ENCODE results near the gene ZAP70. TPM values are rescaled to one million over a fixed set of nuclear protein-coding genes. Genes with fewer than 3 reads are reported as not detected.

The ZAP70 gene
- total RNA-seq, 5 donors from 2014 or later (not counting 1 experiment from before 2014, with no cell fraction given), result 449 to 534 (median 468) TPM

GRCh38 chr2:97718051-97718882, 4.9 kb downstream of the ZAP70 start:
- Mint-ChIP-seq H3K4me1 (peaks cover 81 to 92% (median 90%) of the 10 kb centered on the region in 3 donors), H3K27me3 (no peaks in the 10 kb centered on the region), H3K4me3 (peak overlapping the region; percentile 85 to 98 (median 93)), H3K27ac (peak overlapping the region; percentile 100), H3K36me3 (peaks cover 50% of the 10 kb centered on the region), H3K9me3 (no peaks in the 10 kb centered on the region)
- 10% methylated on average over 15 of the region's 21 CpGs for WGBS (ENCODE audit: insufficient coverage)
- DNase-seq, result peak; percentile 58 to 85 (median 72)
- Histone ChIP-seq H3K4me1 (ENCODE audit: control insufficient read depth in 1 of 2, extremely low read depth in 1 of 2, insufficient read depth in 2 of 2, low read length in 2 of 2) (peaks cover 55 to 93% of the 10 kb centered on the region in 2 experiments), H3K4me3 (ENCODE audit: control insufficient read depth in 1 of 2, extremely low read depth in 1 of 2, low read length in 1 of 2) (peak overlapping the region; percentile 65 to 91), H3K9me3 (no peaks in the 10 kb centered on the region), H3K27ac (ENCODE audit: low read length) (peak overlapping the region; percentile 89), H3K36me3 (ENCODE audit: control insufficient read depth in 2 of 2, extremely low read depth in 1 of 2, insufficient read depth in 1 of 2, low read length in 1 of 2) (peaks cover 5 to 48% of the 10 kb centered on the region in 2 donors), H3K27me3 (replicated peaks in 1 of 2; ENCODE audit: control insufficient read depth in 2 of 2, extremely low read depth in 1 of 2, insufficient read depth in 2 of 2, low read length in 1 of 2) (no peaks in the 10 kb centered on the region)
- peak; percentile 87 to 91 (median 90) for ATAC-seq (replicated peaks in 1 of 4)
- ChIA-PET CTCF (interaction anchor here (0.8 to 1.4 kb wide), 9 partner anchors 8 to 128 kb away, joined by 3 to 7 read pairs (median 4); no protein-coding TSS in a partner anchor), POLR2A (interaction anchor here (0.6 to 0.8 kb wide), 3 partner anchors 13 to 886 kb away, joined by 3 to 9 read pairs (median 3); no protein-coding TSS in a partner anchor)

GRCh38 chr2:97718942-97719341, 5.6 kb downstream of the ZAP70 start:
- ATAC-seq (replicated peaks in 1 of 4) (peak; percentile 20 to 51 (median 22)), DNase-seq (peak in 1 of 35 experiments; percentile 33)
- Histone ChIP-seq H3K4me1 (ENCODE audit: control insufficient read depth in 1 of 2, extremely low read depth in 1 of 2, insufficient read depth in 2 of 2, low read length in 2 of 2) (peaks cover 55 to 93% of the 10 kb centered on the region in 2 experiments), H3K27ac (ENCODE audit: low read length) (peak overlapping the region; percentile 89), H3K4me3 (ENCODE audit: control insufficient read depth in 1 of 2, extremely low read depth in 1 of 2, low read length in 1 of 2) (peak overlapping the region; percentile 65 to 91), H3K9me3 (no peaks in the 10 kb centered on the region), H3K27me3 (replicated peaks in 1 of 2; ENCODE audit: control insufficient read depth in 2 of 2, extremely low read depth in 1 of 2, insufficient read depth in 2 of 2, low read length in 1 of 2) (no peaks in the 10 kb centered on the region), H3K36me3 (ENCODE audit: control insufficient read depth in 2 of 2, extremely low read depth in 1 of 2, insufficient read depth in 1 of 2, low read length in 1 of 2) (peaks cover 7 to 54% of the 10 kb centered on the region in 2 donors)
- H3K4me1 Mint-ChIP-seq, result peaks cover 83 to 91% (median 90%) of the 10 kb centered on the region in 3 donors
- peak overlapping the region; percentile 85 to 98 (median 93) for H3K4me3 Mint-ChIP-seq
- H3K9me3 Mint-ChIP-seq, result no peaks in the 10 kb centered on the region
- H3K27ac Mint-ChIP-seq, result peak overlapping the region; percentile 100
- ChIA-PET CTCF (interaction anchor here in 1 of 2 donors (1.0 to 1.4 kb wide), 6 partner anchors 9 to 128 kb away, joined by 3 to 7 read pairs (median 4); no protein-coding TSS in a partner anchor), POLR2A (interaction anchor here in 1 of 2 donors (0.6 kb wide), 1 partner anchor 885 kb away, joined by 3 read pairs; no protein-coding TSS in a partner anchor)
- 0% methylated on average over 3 of the region's 3 CpGs for WGBS (ENCODE audit: insufficient coverage)
- H3K36me3 Mint-ChIP-seq, result peaks cover 48% of the 10 kb centered on the region
- H3K27me3 Mint-ChIP-seq, result no peaks in the 10 kb centered on the region

DNA sequence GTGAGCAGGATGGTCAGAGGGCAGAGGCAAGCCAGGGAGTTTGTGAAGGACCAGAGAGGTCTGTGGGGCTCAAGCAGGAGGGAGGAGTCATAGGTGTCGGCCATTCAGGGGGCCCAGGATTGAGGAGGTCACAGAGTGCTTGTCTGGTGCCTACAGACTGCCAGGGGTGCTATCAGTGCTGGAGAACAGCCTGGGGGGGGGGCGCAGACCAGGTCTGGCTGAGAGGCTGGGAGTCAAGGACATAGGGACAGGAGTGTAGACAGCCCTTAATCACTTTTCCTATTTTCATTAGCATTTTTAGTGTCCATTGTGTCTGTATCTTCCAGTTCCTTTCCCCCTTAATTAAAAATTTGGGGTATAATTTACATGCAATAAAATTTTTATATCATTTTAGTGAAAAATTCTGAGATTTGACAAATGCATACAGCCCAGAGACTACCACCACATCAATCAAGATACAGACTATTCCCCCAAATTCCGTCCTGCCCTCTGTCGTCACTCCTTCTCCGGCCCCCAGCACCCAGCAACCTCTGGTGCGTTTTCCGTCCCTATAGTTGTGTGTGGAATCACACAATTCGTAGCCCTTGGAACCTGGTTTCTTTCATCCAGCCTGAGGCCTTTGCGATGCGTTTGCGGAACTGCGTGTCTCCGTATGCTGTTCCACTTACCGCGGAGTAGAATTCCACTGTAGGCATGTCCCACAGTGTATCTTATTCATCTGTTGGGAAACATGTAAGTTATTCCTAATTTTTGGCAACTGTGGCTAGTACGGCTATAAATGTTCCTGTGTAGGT, 6.2 kb downstream of the ZAP70 start:
- no peak for ATAC-seq (replicated peaks in 1 of 4)
- Histone ChIP-seq H3K27ac (ENCODE audit: low read length) (peak overlapping the region; percentile 89), H3K4me1 (ENCODE audit: control insufficient read depth in 1 of 2, extremely low read depth in 1 of 2, insufficient read depth in 2 of 2, low read length in 2 of 2) (peaks cover 53 to 98% of the 10 kb centered on the region in 2 experiments), H3K36me3 (ENCODE audit: control insufficient read depth in 2 of 2, extremely low read depth in 1 of 2, insufficient read depth in 1 of 2, low read length in 1 of 2) (peaks cover 7 to 60% of the 10 kb centered on the region in 2 donors), H3K27me3 (replicated peaks in 1 of 2; ENCODE audit: control insufficient read depth in 2 of 2, extremely low read depth in 1 of 2, insufficient read depth in 2 of 2, low read length in 1 of 2) (no peaks in the 10 kb centered on the region), H3K4me3 (ENCODE audit: control insufficient read depth in 1 of 2, extremely low read depth in 1 of 2, low read length in 1 of 2) (peak overlapping the region; percentile 65 to 91), H3K9me3 (no peaks in the 10 kb centered on the region)
- ChIA-PET POLR2A (no interaction called here), CTCF (interaction anchor here in 1 of 2 donors (1.3 kb wide), 1 partner anchor 11 kb away, joined by 3 read pairs; no protein-coding TSS in a partner anchor)
- peaks cover 84 to 89% (median 89%) of the 10 kb centered on the region in 3 donors for H3K4me1 Mint-ChIP-seq
- peaks cover 44% of the 10 kb centered on the region for H3K36me3 Mint-ChIP-seq
- 84% methylated on average over 8 of the region's 16 CpGs for WGBS (ENCODE audit: insufficient coverage)
- H3K27ac Mint-ChIP-seq, result peak overlapping the region; percentile 100
- H3K9me3 Mint-ChIP-seq, result no peaks in the 10 kb centered on the region
- H3K4me3 Mint-ChIP-seq, result peak overlapping the region; percentile 85 to 98 (median 93)
- H3K27me3 Mint-ChIP-seq, result no peaks in the 10 kb centered on the region
- no peak for DNase-seq

DNA sequence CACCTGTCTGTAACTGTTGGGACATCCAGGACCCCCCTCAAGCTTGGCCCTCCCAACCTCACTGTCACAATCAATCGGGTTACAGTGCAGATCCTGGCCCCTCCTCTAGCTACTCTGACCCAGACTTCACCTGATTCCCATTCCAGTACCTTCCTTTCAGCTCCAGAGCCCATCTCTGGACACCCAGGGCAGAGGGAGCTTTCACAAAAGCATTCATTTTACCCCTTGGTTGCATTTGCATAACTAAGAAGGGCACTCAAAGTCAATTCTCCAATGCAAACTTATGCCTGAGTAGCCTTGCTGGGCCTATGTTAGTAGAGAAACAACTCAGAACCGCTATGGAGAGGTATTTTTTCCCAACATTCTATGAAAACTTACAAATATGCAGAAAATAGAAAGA, 7.4 kb downstream of the ZAP70 start:
- no peaks in the 10 kb centered on the region for H3K27me3 ChIP-seq (replicated peaks in 1 of 2; ENCODE audit: control insufficient read depth in 2 of 2, extremely low read depth in 1 of 2, insufficient read depth in 2 of 2, low read length in 1 of 2)
- Mint-ChIP-seq H3K36me3 (peaks cover 44% of the 10 kb centered on the region), H3K4me3 (peak overlapping the region; percentile 13 to 93 (median 25)), H3K27me3 (no peaks in the 10 kb centered on the region), H3K9me3 (no peaks in the 10 kb centered on the region), H3K27ac (peak overlapping the region; percentile 84 to 100), H3K4me1 (peaks cover 83 to 89% (median 88%) of the 10 kb centered on the region in 3 donors)
- H3K4me1 ChIP-seq (ENCODE audit: control insufficient read depth in 1 of 2, extremely low read depth in 1 of 2, insufficient read depth in 2 of 2, low read length in 2 of 2), result peaks cover 42 to 98% of the 10 kb centered on the region in 2 experiments
- no peak for DNase-seq
- WGBS (ENCODE audit: insufficient coverage), result 75% methylated on average over 1 of the region's 2 CpGs
- ChIA-PET CTCF (no interaction called here), POLR2A (interaction anchor here in 1 of 2 donors (1.2 kb wide), 1 partner anchor 21 kb away, joined by 9 read pairs; no protein-coding TSS in a partner anchor)
- H3K27ac ChIP-seq (ENCODE audit: low read length), result peak overlapping the region; percentile 48
- H3K4me3 ChIP-seq (ENCODE audit: control insufficient read depth in 1 of 2, extremely low read depth in 1 of 2, low read length in 1 of 2), result no peak overlapping the region
- no peak for ATAC-seq (replicated peaks in 1 of 4)
- H3K36me3 ChIP-seq (ENCODE audit: control insufficient read depth in 2 of 2, extremely low read depth in 1 of 2, insufficient read depth in 1 of 2, low read length in 1 of 2), result peaks cover 13 to 62% of the 10 kb centered on the region in 2 donors
- H3K9me3 ChIP-seq, result no peaks in the 10 kb centered on the region

DNA sequence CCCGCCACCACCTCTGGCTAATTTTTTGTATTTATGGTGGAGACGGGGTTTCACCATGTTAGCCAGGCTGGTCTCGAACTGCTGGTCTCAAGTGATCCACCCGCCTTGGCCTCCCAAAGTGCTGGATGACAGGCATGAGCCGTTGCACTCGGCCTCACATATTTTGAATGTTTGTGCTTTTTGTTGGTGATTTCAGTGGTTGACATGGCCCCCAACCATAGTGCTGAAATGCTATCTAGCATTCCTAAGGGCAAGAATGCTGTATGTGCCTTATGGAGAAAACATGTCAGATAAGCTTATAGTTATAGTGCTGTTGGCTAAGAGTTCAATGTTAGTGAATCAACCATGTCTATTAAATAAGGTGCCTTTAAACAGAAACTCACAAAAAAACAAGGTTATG, 8.9 kb downstream of the ZAP70 start:
- H3K4me1 ChIP-seq (ENCODE audit: control insufficient read depth in 1 of 2, extremely low read depth in 1 of 2, insufficient read depth in 2 of 2, low read length in 2 of 2), result peaks cover 29 to 98% of the 10 kb centered on the region in 2 experiments
- Mint-ChIP-seq H3K27me3 (no peaks in the 10 kb centered on the region), H3K36me3 (peaks cover 48% of the 10 kb centered on the region), H3K27ac (peak overlapping the region; percentile 70 to 100), H3K9me3 (no peaks in the 10 kb centered on the region), H3K4me1 (peaks cover 80 to 89% (median 88%) of the 10 kb centered on the region in 3 donors), H3K4me3 (peak overlapping the region in 1 of 3 donors; percentile 50)
- H3K36me3 ChIP-seq (ENCODE audit: control insufficient read depth in 2 of 2, extremely low read depth in 1 of 2, insufficient read depth in 1 of 2, low read length in 1 of 2), result peaks cover 21 to 64% of the 10 kb centered on the region in 2 donors
- DNase-seq (no peak), ATAC-seq (replicated peaks in 1 of 4) (no peak)
- H3K4me3 ChIP-seq (ENCODE audit: control insufficient read depth in 1 of 2, extremely low read depth in 1 of 2, low read length in 1 of 2), result no peak overlapping the region
- no peaks in the 10 kb centered on the region for H3K27me3 ChIP-seq (replicated peaks in 1 of 2; ENCODE audit: control insufficient read depth in 2 of 2, extremely low read depth in 1 of 2, insufficient read depth in 2 of 2, low read length in 1 of 2)
- 92% methylated on average over 2 of the region's 6 CpGs for WGBS (ENCODE audit: insufficient coverage)
- H3K27ac ChIP-seq (ENCODE audit: low read length), result peak overlapping the region; percentile 18
- no peaks in the 10 kb centered on the region for H3K9me3 ChIP-seq
- ChIA-PET CTCF (no interaction called here), POLR2A (no interaction called here)

Data from T-cell (primary cell).